NCI-H1092 (cell line): Measurements from ENCODE around the gene VPS33A.

Experiments
- DNase-seq: peaks from one replicate; lab custom pipeline; 2025; lab: John Stamatoyannopoulos, UW

The VPS33A gene

GRCh38 chr12:122250536-122250935 lies 15.8 kb downstream of the VPS33A start:
- DNase-seq, result no peak

- peak; percentile 39 for DNase-seq
These were observed 16.2 kb downstream of the VPS33A start for GRCh38 chr12:122250047-122250446.

DNA sequence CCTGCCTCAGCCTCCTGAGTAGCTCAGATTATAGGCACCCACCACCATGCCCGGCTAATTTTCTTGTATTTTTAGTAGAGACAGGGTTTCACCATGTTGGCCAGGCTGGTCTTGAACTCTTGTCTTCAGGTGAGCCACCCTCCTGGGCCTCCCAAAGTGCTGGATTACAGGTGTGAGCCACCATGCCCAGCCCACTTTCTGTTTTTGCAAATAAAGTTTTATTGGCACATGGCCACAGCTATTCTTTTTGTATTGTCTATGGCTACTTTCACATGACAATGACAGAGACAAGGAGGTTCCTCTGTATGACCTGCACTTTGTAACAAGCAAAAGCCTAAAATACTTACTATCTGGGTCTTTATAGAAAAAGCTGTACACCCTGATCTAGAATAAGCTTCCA lies 20.7 kb downstream of the VPS33A start:
- no peak for DNase-seq

DNA sequence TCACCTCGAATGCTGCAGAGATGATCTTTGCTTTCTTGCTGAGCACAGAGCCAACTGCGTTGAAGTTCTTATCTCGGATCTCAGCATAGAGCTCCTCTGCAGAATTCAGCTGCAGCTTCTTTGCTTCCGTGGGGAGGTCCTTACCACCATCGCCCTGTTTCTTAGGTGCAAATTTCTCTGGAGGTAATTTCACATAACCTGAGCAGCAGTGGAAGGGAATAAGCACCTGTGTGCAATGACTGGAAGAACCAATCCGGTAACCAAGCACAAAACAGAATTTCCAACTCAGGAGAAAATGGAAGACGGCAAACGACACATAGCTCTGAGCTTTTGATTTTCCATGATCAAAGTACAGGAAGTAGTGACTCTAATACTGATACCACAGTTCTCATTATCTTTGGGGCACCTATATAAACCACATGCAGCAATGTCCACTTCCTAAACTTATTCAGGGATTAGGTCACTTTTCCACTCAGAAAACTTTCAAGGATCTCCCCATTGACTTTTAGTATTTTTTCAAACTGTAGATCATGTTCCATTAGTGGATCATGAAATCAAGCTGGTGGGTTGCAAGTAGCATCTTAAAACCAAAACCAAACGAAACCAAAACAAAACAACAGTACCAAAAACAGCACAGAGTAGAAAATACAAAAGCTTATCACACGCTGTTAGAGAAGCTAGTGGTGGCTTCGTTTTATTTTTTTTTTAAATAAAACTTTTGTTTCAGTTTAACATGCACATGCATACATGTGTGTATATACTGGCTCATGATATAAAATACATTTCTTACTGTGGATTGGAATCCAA lies 21.5 kb downstream of the VPS33A start:
- DNase-seq, result no peak

GRCh38 chr12:122243965-122244364 lies 22.3 kb downstream of the VPS33A start:
- DNase-seq, result no peak

DNA sequence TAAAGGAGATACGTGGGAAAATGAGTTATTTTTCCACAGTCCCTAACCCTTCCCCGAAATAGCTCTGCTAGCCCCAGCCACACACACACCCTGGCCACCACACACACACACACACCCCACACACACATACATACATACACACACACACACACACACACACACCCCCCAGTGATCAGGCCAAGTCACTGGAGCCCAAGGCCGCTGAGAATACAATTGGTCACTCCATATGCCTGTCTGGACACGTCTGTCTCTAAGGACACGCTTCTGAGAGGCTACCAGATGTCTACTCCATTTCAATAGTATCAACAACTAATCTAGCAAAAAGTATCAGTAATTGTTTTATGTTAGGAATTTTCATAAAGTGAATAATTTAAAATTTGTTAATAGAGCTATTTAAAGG lies 27.4 kb downstream of the VPS33A start:
- DNase-seq, result no peak

- no peak for DNase-seq
These were observed 30.6 kb downstream of the VPS33A start for GRCh38 chr12:122235741-122236140.

GRCh38 chr12:122232691-122233090 lies 33.6 kb downstream of the VPS33A start:
- DNase-seq, result no peak

DNA sequence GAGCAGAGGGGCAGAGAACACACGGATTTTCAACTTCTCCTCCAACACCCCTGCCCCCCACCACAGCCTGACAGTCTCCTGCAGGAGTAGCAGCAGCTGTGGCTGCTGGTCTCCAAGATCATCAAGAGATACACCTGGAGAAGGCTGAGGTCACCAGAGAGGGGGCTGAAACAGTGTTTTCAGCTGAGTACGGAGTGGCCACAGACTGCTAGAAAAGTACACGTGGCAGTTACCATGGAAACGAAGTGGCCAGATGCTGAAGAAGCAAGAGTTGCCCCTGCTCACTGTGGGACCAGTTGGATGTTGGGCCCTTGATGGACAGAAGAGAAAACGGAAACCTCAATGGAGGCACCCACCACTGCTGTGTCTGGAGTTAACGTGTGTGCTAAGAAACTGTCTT lies 35.5 kb downstream of the VPS33A start:
- no peak for DNase-seq

GRCh38 chr12:122228092-122228491 lies 38.2 kb downstream of the VPS33A start:
- DNase-seq, result no peak

DNA sequence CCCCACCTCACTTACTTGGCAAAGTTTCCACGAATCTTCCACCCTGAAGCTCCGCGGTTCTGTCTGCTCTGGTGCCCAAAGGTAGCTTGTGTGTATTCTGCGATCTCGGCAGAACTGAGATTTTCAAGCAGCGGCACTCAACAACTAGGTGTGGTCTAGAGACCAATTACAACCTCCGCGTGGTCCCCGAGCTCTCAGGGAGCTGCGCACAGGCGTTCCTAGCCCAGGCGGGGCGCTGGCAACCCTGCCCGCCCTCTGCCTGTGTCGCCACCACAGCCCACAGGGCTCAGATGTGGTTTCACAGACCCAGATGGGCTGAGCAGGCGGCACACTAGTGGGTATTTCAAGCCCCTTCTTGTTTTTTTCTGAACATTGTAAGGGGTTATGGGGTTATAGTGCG lies 39.0 kb downstream of the VPS33A start:
- no peak for DNase-seq

DNA sequence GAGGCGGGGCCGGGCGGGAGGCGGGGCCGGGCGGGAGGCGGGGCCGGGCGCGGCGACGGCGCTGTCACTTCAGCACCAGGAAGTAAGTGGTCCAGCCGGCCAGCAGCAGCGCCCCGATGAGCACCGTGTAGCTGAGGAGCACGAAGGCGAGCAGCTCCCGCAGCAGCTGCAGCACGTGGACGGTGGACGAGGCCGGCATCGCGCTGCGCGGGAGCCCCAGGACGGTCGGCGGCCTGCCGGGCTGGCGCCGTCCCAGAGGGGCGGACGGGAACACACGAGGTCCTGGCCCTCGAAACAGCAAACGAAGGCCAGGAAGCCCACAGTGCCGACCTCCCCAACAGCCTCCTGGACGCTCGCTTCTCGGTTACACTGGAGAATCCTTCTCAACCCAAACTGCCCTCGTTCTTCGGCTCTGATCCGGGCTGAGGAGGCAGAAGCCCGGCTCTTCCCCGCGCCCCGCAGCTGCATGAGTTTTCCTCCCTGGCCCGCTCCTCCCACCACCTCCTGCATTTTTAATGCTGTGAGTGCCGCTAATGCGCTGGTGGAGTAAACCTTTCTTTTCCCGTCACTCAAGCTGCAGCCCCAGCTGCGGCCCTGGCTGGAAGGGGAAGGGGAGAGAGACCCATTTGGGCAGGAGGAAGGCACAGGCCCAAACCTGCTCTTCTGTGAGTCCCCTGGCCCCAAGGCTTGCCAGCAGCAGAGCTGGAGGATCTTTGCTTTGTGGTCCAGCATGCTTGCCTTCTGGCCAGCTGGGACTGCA lies 39.7 kb downstream of the VPS33A start:
- DNase-seq, result no peak

GRCh38 chr12:122225683-122226365 lies 40.5 kb downstream of the VPS33A start, which contains the start of gene DIABLO:
Gene DIABLO, minus strand, starts transcription at chr12:122226052. Its CDS starts 38 bp downstream, at chr12:122226014.
- peak; percentile 98 for DNase-seq

- DNase-seq, result no peak
These were observed 49.8 kb downstream of the VPS33A start for GRCh38 chr12:122216445-122216844.

GRCh38 chr12:122215771-122216170 lies 50.5 kb downstream of the VPS33A start:
- DNase-seq, result no peak

DNA sequence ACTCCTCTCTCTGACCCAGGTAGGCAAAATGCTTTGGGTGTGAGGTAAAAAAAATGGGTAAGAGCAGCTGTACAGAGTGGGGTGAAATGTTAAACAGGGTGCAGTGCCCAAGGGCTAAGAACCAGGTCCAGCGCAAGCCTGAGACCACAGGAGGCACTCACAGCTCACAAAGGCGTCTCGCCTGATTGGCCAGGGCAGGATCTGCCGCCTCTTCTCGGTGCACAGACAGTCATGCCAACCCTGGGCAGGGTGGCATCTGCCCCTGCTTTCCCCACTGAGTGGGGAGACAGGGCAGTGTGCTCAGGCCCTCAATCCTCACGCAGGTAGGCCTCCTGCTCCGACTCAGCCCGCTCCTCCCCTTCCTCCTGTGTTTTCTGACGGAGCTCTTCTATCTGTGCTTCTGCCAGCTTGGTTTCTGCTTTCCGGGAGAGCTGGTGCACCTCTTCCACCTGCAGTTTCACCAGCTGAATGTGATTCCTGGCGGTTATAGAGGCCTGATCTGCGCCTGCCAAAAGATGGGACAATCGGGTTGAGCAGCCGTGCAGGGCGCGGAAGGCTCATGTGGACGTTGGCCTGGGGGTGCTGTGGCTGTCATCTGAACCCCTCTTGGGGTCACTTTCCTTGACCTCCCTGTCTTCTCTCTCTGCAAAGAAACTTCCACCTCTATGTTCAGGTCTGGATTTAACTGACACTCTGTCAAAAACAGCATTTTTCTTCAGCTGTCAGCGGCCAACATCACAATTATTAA lies 58.0 kb downstream of the VPS33A start:
- DNase-seq, result no peak

GRCh38 chr12:122207391-122207790 lies 58.9 kb downstream of the VPS33A start:
- no peak for DNase-seq

DNA sequence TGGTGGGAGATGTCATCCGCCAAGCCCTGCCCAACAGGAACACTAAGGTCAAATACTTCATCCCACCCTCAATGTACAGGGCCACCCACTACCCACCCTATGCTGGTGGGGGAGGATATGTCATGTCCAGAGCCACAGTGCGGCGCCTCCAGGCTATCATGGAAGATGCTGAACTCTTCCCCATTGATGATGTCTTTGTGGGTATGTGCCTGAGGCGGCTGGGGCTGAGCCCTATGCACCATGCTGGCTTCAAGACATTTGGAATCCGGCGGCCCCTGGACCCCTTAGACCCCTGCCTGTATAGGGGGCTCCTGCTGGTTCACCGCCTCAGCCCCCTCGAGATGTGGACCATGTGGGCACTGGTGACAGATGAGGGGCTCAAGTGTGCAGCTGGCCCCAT lies 59.3 kb downstream of the VPS33A start:
- DNase-seq, result no peak

- DNase-seq, result no peak
These were observed 60.0 kb downstream of the VPS33A start for GRCh38 chr12:122206111-122206881.

DNA sequence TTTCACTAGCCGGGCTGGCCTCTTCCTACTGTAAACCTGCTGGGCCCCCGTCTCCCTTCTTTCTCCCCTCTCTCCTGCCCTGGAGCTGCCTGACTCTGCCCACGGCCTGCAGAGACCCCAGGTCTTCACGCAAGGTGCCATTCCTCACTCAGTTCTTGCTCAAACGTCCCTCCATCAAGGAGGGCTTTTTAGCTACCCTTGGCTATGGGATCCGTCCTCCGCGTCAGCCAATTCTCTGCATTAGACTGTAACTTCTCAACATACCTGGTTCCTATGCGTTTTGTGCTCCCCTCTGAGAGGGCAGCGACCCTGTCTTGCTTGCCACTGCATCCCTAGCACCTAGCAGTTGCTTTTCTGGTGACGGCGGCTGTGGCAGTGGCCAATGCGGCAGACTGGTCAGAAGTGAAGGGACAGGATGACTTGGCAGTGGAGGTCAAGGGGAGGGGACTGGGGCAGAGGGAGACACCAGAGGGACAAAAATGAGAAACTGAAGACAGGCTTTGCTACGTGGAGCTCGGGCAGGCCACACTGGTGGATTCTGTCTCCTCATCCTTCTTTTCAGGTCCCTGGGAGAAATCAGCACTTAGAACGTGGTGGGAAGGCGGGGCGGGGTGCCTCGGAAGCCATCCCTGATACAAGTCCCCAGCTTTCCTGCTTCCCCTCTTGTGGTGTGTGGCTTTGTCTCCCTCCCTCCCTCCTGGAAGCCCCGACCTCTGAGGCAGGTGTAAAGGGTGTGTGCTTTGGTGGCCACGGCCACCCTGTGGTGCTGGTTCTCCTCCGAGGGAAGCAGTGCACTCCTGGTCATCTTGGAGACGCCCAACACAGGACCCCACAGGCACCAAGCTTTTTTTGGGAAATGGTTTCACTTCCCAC lies 61.0 kb downstream of the VPS33A start:
- DNase-seq, result no peak
